Panc1 (cell line): ENCODE measurements around the gene RHEBL1.

Source experiments
- SIN3A ChIP-seq: IDR thresholded peaks from 2 replicates; pipeline ENCODE4 v1.6.1; 2012; ENCODE audit warnings: low read depth, mild to moderate bottlenecking, low read length, moderate library complexity, borderline replicate concordance; ENCODE audit not compliant: insufficient read depth
- TF ChIP-seq, protein P1 (sequence below): fragments of 450-650 bp; IDR thresholded peaks from 2 replicates; pipeline ENCODE4 v1.5.1; 2017; ENCODE audit warnings: mild to moderate bottlenecking

- TF ChIP-seq, protein P1, sequence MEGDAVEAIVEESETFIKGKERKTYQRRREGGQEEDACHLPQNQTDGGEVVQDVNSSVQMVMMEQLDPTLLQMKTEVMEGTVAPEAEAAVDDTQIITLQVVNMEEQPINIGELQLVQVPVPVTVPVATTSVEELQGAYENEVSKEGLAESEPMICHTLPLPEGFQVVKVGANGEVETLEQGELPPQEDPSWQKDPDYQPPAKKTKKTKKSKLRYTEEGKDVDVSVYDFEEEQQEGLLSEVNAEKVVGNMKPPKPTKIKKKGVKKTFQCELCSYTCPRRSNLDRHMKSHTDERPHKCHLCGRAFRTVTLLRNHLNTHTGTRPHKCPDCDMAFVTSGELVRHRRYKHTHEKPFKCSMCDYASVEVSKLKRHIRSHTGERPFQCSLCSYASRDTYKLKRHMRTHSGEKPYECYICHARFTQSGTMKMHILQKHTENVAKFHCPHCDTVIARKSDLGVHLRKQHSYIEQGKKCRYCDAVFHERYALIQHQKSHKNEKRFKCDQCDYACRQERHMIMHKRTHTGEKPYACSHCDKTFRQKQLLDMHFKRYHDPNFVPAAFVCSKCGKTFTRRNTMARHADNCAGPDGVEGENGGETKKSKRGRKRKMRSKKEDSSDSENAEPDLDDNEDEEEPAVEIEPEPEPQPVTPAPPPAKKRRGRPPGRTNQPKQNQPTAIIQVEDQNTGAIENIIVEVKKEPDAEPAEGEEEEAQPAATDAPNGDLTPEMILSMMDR: no peak
- no peak for TF ChIP-seq SIN3A
These were observed 20.8 kb downstream of the RHEBL1 start for GRCh38 chr12:49048953-49049352.
